HEK293 (cell line): Measurements from ENCODE around the gene FHAD1.

Experiments used
- CTCF ChIA-PET: fragments of 350-600 bp; formaldehyde crosslinking; extraction: SDS; loops from one replicate; lab custom pipeline; 2021; ENCODE audit warnings: antibody characterized with exemption; lab: Yijun Ruan, JAX
- POLR2A ChIA-PET: fragments of 300-600 bp; formaldehyde crosslinking; extraction: SDS; loops from one replicate; lab custom pipeline; 2020; ENCODE audit warnings: antibody characterized with exemption, inconsistent platforms; lab: Yijun Ruan, JAX
- H3K27ac ChIP-seq: fragments of 200-500 bp; sonication (Bioruptor generic); 2 replicates; pipeline ENCODE4 v1.5.1; 2014; ENCODE audit warnings: low read depth, low read length, control low read depth, inconsistent platforms; ENCODE audit errors: extremely low read depth
- H3K36me3 ChIP-seq, 2 experiments: fragments of 200-500 bp in 1 of 2; sonication (Bioruptor generic) in 1 of 2; 1 replicate in 1 of 2; 2 replicates in 1 of 2; pipeline ENCODE4 v1.5.1; 2014 to 2017; ENCODE audit warnings: inconsistent platforms in 2 of 2, low read length in 2 of 2; ENCODE audit not compliant: control insufficient read depth in 2 of 2, insufficient read depth in 1 of 2
- H3K4me1 ChIP-seq: fragments of 200-500 bp; sonication (Bioruptor generic); 2 replicates; pipeline ENCODE4 v1.5.1; 2014; ENCODE audit warnings: mild to moderate bottlenecking, low read length, inconsistent platforms; ENCODE audit not compliant: control insufficient read depth, insufficient read depth
- H3K4me3 ChIP-seq: 2 replicates; pipeline ENCODE4 v1.5.1; 2011; ENCODE audit warnings: low read depth, mild to moderate bottlenecking, control low read depth, low read length, moderate library complexity
- H3K9me3 ChIP-seq: fragments of 200-500 bp; sonication (Bioruptor generic); 2 replicates; pipeline ENCODE4 v1.5.1; 2014; ENCODE audit warnings: low read depth, low read length, inconsistent platforms; ENCODE audit not compliant: control insufficient read depth, insufficient read depth
- FEZF1 ChIP-seq: fragments of 450-650 bp; formaldehyde crosslinking; IDR thresholded peaks from 2 replicates; pipeline ENCODE4 v1.5.1; 2016; ENCODE audit warnings: missing biosample characterization, missing genetic modification characterization
- GFI1B ChIP-seq: fragments of 450-650 bp; formaldehyde crosslinking; IDR thresholded peaks from 2 replicates; pipeline ENCODE4 v1.5.1; 2016; ENCODE audit warnings: missing biosample characterization, missing genetic modification characterization
- KLF7 ChIP-seq: fragments of 450-650 bp; formaldehyde crosslinking; IDR thresholded peaks from 2 replicates; pipeline ENCODE4 v1.5.1; 2016; ENCODE audit warnings: missing biosample characterization, missing genetic modification characterization, borderline replicate concordance
- MEIS1 ChIP-seq: sonication (generic); formaldehyde crosslinking; IDR thresholded peaks from 2 replicates; pipeline ENCODE4 v1.8.1; 2022; ENCODE audit warnings: missing genetic modification reagents, mild to moderate bottlenecking, borderline replicate concordance
- OVOL3 ChIP-seq: fragments of 450-650 bp; formaldehyde crosslinking; IDR thresholded peaks from 2 replicates; pipeline ENCODE4 v1.5.1; 2016; ENCODE audit warnings: missing biosample characterization, missing genetic modification characterization
- SETDB1 ChIP-seq: IDR thresholded peaks from one replicate; pipeline ENCODE4 v1.6.1; 2017; ENCODE audit warnings: mild to moderate bottlenecking, low read length, moderate library complexity, mixed read lengths; ENCODE audit not compliant: insufficient read length
- ZBTB17 ChIP-seq: fragments of 450-650 bp; formaldehyde crosslinking; IDR thresholded peaks from 2 replicates; pipeline ENCODE4 v1.5.1; 2016; ENCODE audit warnings: missing biosample characterization, missing genetic modification characterization
- ZBTB20 ChIP-seq: fragments of 450-650 bp; formaldehyde crosslinking; IDR thresholded peaks from 2 replicates; pipeline ENCODE4 v1.5.1; 2016; ENCODE audit warnings: missing biosample characterization, missing genetic modification characterization
- ZFP41 ChIP-seq: fragments of 450-650 bp; formaldehyde crosslinking; IDR thresholded peaks from 2 replicates; pipeline ENCODE4 v1.5.1; 2016; ENCODE audit warnings: missing biosample characterization, missing genetic modification characterization, borderline replicate concordance
- ZIC2 ChIP-seq: fragments of 450-650 bp; formaldehyde crosslinking; IDR thresholded peaks from 2 replicates; pipeline ENCODE4 v1.5.1; 2016; ENCODE audit warnings: missing biosample characterization, missing genetic modification characterization
- ZNF121 ChIP-seq: fragments of 450-650 bp; formaldehyde crosslinking; IDR thresholded peaks from 2 replicates; pipeline ENCODE4 v1.5.1; 2016; ENCODE audit warnings: missing biosample characterization, missing genetic modification characterization
- ZNF16 ChIP-seq: fragments of 450-650 bp; formaldehyde crosslinking; IDR thresholded peaks from 2 replicates; pipeline ENCODE4 v1.5.1; 2016; ENCODE audit warnings: low read depth, missing biosample characterization, missing genetic modification characterization
- ZNF24 ChIP-seq: fragments of 450-650 bp; formaldehyde crosslinking; IDR thresholded peaks from 2 replicates; pipeline ENCODE4 v1.5.1; 2016; ENCODE audit warnings: missing biosample characterization, missing genetic modification characterization
- ZNF394 ChIP-seq: fragments of 450-650 bp; formaldehyde crosslinking; IDR thresholded peaks from 2 replicates; pipeline ENCODE4 v1.5.1; 2016; ENCODE audit warnings: missing biosample characterization, missing genetic modification characterization, mild to moderate bottlenecking, moderate library complexity, borderline replicate concordance
- ZNF473 ChIP-seq: fragments of 450-650 bp; formaldehyde crosslinking; IDR thresholded peaks from 2 replicates; pipeline ENCODE4 v1.5.1; 2017; ENCODE audit warnings: missing biosample characterization, missing genetic modification characterization
- ZNF530 ChIP-seq: fragments of 450-650 bp; formaldehyde crosslinking; IDR thresholded peaks from 2 replicates; pipeline ENCODE4 v1.5.1; 2016; ENCODE audit warnings: low read depth, missing biosample characterization, missing genetic modification characterization
- ZNF549 ChIP-seq: fragments of 450-650 bp; IDR thresholded peaks from 2 replicates; pipeline ENCODE4 v1.5.1; 2018; ENCODE audit warnings: missing biosample characterization, missing genetic modification characterization, mild to moderate bottlenecking, inconsistent platforms, moderate library complexity
- ZNF555 ChIP-seq: fragments of 450-650 bp; formaldehyde crosslinking; conservative IDR thresholded peaks from 2 replicates; pipeline ENCODE4 v1.5.1; 2017; ENCODE audit warnings: missing biosample characterization, mild to moderate bottlenecking, missing genetic modification characterization, inconsistent platforms
- ZNF610 ChIP-seq: fragments of 450-650 bp; formaldehyde crosslinking; IDR thresholded peaks from 2 replicates; pipeline ENCODE4 v1.5.1; 2016; ENCODE audit warnings: missing biosample characterization, missing genetic modification characterization, borderline replicate concordance
- ZNF670 ChIP-seq: fragments of 450-650 bp; formaldehyde crosslinking; IDR thresholded peaks from 2 replicates; pipeline ENCODE4 v1.5.1; 2016; ENCODE audit warnings: missing biosample characterization, missing genetic modification characterization, low read depth
- TF ChIP-seq, protein P1 (sequence below): fragments of 450-650 bp; formaldehyde crosslinking; IDR thresholded peaks from 2 replicates; pipeline ENCODE4 v1.5.1; 2017; ENCODE audit warnings: missing biosample characterization, missing genetic modification characterization
- TF ChIP-seq, protein P2 (sequence below): fragments of 450-650 bp; formaldehyde crosslinking; IDR thresholded peaks from 2 replicates; pipeline ENCODE4 v1.5.1; 2016; ENCODE audit warnings: missing biosample characterization, missing genetic modification characterization
- TF ChIP-seq, protein P3 (sequence below): fragments of 450-650 bp; formaldehyde crosslinking; IDR thresholded peaks from 2 replicates; pipeline ENCODE4 v1.5.1; 2016; ENCODE audit warnings: missing biosample characterization, missing genetic modification characterization

FHAD1 gene

GRCh38 chr1:15341634-15342407 lies 94.8 kb downstream of the FHAD1 start:
- no peak overlapping the region for H3K27ac ChIP-seq
- CTCF ChIA-PET: interaction anchor here (1.4 to 3.0 kb wide), 2 partner anchors 18 to 21 kb away, joined by 4 to 13 read pairs; no protein-coding TSS in a partner anchor
- TF ChIP-seq FEZF1 (tag by site-specific recombination) (peak; percentile 22; the same call in 1 of the 2 replicates), ZNF394 (tag by site-specific recombination) (peak; percentile 94), ZNF555 (tag by site-specific recombination) (no peak), ZNF610 (tag by site-specific recombination) (no peak)
- TF ChIP-seq, protein P1, sequence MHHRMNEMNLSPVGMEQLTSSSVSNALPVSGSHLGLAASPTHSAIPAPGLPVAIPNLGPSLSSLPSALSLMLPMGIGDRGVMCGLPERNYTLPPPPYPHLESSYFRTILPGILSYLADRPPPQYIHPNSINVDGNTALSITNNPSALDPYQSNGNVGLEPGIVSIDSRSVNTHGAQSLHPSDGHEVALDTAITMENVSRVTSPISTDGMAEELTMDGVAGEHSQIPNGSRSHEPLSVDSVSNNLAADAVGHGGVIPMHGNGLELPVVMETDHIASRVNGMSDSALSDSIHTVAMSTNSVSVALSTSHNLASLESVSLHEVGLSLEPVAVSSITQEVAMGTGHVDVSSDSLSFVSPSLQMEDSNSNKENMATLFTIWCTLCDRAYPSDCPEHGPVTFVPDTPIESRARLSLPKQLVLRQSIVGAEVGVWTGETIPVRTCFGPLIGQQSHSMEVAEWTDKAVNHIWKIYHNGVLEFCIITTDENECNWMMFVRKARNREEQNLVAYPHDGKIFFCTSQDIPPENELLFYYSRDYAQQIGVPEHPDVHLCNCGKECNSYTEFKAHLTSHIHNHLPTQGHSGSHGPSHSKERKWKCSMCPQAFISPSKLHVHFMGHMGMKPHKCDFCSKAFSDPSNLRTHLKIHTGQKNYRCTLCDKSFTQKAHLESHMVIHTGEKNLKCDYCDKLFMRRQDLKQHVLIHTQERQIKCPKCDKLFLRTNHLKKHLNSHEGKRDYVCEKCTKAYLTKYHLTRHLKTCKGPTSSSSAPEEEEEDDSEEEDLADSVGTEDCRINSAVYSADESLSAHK (tag by site-specific recombination): 0 out of 2 replicates have a peak, but pooled peaks have one; percentile 25

DNA sequence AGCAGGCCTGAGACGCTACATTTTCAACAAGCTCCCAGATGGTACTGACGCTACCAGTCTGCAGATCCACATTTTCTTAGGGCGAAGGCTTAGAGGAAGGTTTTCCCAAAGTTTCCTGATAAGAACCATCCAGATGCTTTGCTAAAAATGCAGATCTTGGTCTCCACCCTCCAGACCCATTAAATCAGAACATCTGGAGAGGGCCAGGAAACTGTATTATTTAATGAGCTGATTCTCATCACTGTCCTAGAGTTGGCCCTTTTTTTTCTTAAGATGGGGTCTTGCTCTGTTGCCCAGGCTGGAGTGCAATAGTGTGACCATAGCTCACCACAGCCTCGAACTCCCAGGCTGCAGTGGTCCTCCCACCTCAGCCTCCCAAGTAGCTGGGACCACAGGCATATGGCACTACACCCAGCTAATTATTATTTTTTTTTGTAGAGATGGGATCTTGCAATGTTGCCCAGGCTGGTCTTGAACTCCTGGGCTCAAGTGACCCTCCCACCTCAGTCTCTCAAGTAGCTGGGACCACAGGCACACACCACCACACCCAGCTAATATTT lies 95.5 kb downstream of the FHAD1 start:
- no peaks in the 10 kb centered on the region for H3K9me3 ChIP-seq
- no peak overlapping the region for H3K4me3 ChIP-seq
- no peak overlapping the region for H3K27ac ChIP-seq
- CTCF ChIA-PET: interaction anchor here (1.4 to 3.0 kb wide), 2 partner anchors 18 to 22 kb away, joined by 4 to 13 read pairs; no protein-coding TSS in a partner anchor
- POLR2A ChIA-PET: interaction anchor here (0.6 kb wide), 1 partner anchor 11 kb away, joined by 6 read pairs; no protein-coding TSS in a partner anchor
- peak; percentile 44; the same call in 1 of the 2 replicates for TF ChIP-seq ZBTB20
- no peak for TF ChIP-seq ZNF670 (tag by site-specific recombination)
- peak; percentile 97 for TF ChIP-seq ZNF121
- H3K36me3 ChIP-seq: no peaks in the 10 kb centered on the region
- no peaks in the 10 kb centered on the region for H3K4me1 ChIP-seq

More at GRCh38 chr1:15341634-15342407, 94.8 kb downstream of the FHAD1 start:
- no peaks in the 10 kb centered on the region for H3K4me1 ChIP-seq
- H3K9me3 ChIP-seq: no peaks in the 10 kb centered on the region
- H3K36me3 ChIP-seq: no peaks in the 10 kb centered on the region
- POLR2A ChIA-PET: interaction anchor here (0.6 kb wide), 1 partner anchor 11 kb away, joined by 6 read pairs; no protein-coding TSS in a partner anchor
- no peak overlapping the region for H3K4me3 ChIP-seq

- TF ChIP-seq ZFP41 (tag by site-specific recombination) (no peak), ZNF16 (tag by site-specific recombination) (no peak), OVOL3 (tag by site-specific recombination) (no peak), ZBTB17 (tag by site-specific recombination) (no peak), GFI1B (tag by site-specific recombination) (no peak), SETDB1 (no peak), MEIS1 (CRISPR knock-in tag) (no peak), ZIC2 (tag by site-specific recombination) (no peak), ZNF473 (tag by site-specific recombination) (no peak), ZNF549 (tag by site-specific recombination) (no peak), ZNF24 (tag by site-specific recombination) (no peak), KLF7 (tag by site-specific recombination) (no peak), ZNF530 (tag by site-specific recombination) (no peak)
- TF ChIP-seq, protein P2, sequence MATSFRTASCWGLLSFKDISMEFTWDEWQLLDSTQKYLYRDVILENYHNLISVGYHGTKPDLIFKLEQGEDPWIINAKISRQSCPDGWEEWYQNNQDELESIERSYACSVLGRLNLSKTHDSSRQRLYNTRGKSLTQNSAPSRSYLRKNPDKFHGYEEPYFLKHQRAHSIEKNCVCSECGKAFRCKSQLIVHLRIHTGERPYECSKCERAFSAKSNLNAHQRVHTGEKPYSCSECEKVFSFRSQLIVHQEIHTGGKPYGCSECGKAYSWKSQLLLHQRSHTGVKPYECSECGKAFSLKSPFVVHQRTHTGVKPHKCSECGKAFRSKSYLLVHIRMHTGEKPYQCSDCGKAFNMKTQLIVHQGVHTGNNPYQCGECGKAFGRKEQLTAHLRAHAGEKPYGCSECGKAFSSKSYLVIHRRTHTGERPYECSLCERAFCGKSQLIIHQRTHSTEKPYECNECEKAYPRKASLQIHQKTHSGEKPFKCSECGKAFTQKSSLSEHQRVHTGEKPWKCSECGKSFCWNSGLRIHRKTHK: no peak
- TF ChIP-seq, protein P3, sequence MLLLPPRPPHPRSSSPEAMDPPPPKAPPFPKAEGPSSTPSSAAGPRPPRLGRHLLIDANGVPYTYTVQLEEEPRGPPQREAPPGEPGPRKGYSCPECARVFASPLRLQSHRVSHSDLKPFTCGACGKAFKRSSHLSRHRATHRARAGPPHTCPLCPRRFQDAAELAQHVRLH: no peak
- CTCF ChIA-PET: interaction anchor here (0.8 to 1.4 kb wide), 2 partner anchors 22 to 104 kb away, joined by 3 to 4 read pairs; no protein-coding TSS in a partner anchor
- POLR2A ChIA-PET: no interaction called here
- no peaks in the 10 kb centered on the region for H3K4me1 ChIP-seq
- H3K27ac ChIP-seq: no peak overlapping the region
- H3K4me3 ChIP-seq: no peak overlapping the region
- no peaks in the 10 kb centered on the region for H3K36me3 ChIP-seq
- H3K9me3 ChIP-seq: no peaks in the 10 kb centered on the region
These were observed 96.1 kb downstream of the FHAD1 start for GRCh38 chr1:15343099-15343498.
